ENCODE results near the gene SPATS2. TPM values are rescaled to one million over a fixed set of nuclear protein-coding genes. Genes with fewer than 3 reads are reported as not detected.

The SPATS2 gene
- total RNA-seq, 4 donors from 2014 or later = 10.5 to 39.3 (median 21.0) TPM

- in situ Hi-C loops (cut with MboI; ENCODE audit: low pct_ligation_motif_present in 1 of 4, low pct_unique_long_range_greater_than_20kb in 1 of 4, low sequenced_read_pairs in 3 of 4) = no loop called here
- 74 to 100% methylated on average over 1 of the region's 1 CpG for WGBS, 2 donors (ENCODE audit: low coverage in 1 of 2)
- intact Hi-C loops (cut with DNase I; ENCODE audit: low total_unique reads) = no loop called here
- TF ChIP-seq CTCF (IDR thresholded peaks at IDR 0.05) (no peak), POLR2AphosphoS5 (IDR thresholded peaks at IDR 0.05) (no peak), POLR2A (IDR thresholded peaks at IDR 0.05) (no peak), EP300 (IDR thresholded peaks at IDR 0.05; ENCODE audit: low read depth) (no peak)
- Histone ChIP-seq H3K4me3 (no peak overlapping the region), H3K4me1 (peaks cover 4 to 23% (median 11%) of the 10 kb centered on the region in 4 donors), H3K27ac (no peak overlapping the region), H3K27me3 (no peaks in the 10 kb centered on the region), H3K36me3 (no peaks in the 10 kb centered on the region), H3K9me3 (no peaks in the 10 kb centered on the region)
- no peak for DNase-seq
These were observed 75.7 kb downstream of the SPATS2 start for GRCh38 chr12:49442915-49443314.

- in situ Hi-C loops (cut with MboI; ENCODE audit: low pct_ligation_motif_present in 1 of 4, low pct_unique_long_range_greater_than_20kb in 1 of 4, low sequenced_read_pairs in 3 of 4) = no loop called here
These were observed 79.3 kb downstream of the SPATS2 start for GRCh38 chr12:49446571-49446970.

GRCh38 chr12:49448858-49449257 lies 81.6 kb downstream of the SPATS2 start:
- Histone ChIP-seq H3K27me3 (no peaks in the 10 kb centered on the region), H3K4me3 (no peak overlapping the region), H3K9me3 (no peaks in the 10 kb centered on the region), H3K27ac (no peak overlapping the region), H3K36me3 (no peaks in the 10 kb centered on the region), H3K4me1 (no peaks in the 10 kb centered on the region)
- DNase-seq = no peak
- intact Hi-C loops (cut with DNase I; ENCODE audit: low total_unique reads) = no loop called here
- TF ChIP-seq POLR2A (IDR thresholded peaks at IDR 0.05) (no peak), POLR2AphosphoS5 (IDR thresholded peaks at IDR 0.05) (no peak), EP300 (IDR thresholded peaks at IDR 0.05; ENCODE audit: low read depth) (no peak), CTCF (IDR thresholded peaks at IDR 0.05) (no peak)
- WGBS, 2 donors (ENCODE audit: low coverage in 1 of 2) = 89 to 94% methylated on average over 3 of the region's 3 CpGs
- in situ Hi-C loops (cut with MboI; ENCODE audit: low pct_ligation_motif_present in 1 of 4, low pct_unique_long_range_greater_than_20kb in 1 of 4, low sequenced_read_pairs in 3 of 4) = no loop called here

More at GRCh38 chr12:49446571-49446970, 79.3 kb downstream of the SPATS2 start:
- WGBS, 2 donors (ENCODE audit: low coverage in 1 of 2) = 94 to 98% methylated on average over 3 to 4 of the region's 4 CpGs
- no peaks in the 10 kb centered on the region for H3K36me3 ChIP-seq
- no peaks in the 10 kb centered on the region for H3K9me3 ChIP-seq
- no peaks in the 10 kb centered on the region for H3K27me3 ChIP-seq
- H3K4me1 ChIP-seq = no peaks in the 10 kb centered on the region
- TF ChIP-seq EP300 (IDR thresholded peaks at IDR 0.05; ENCODE audit: low read depth) (no peak), CTCF (IDR thresholded peaks at IDR 0.05) (no peak), POLR2A (IDR thresholded peaks at IDR 0.05) (no peak), POLR2AphosphoS5 (IDR thresholded peaks at IDR 0.05) (no peak)
- no peak overlapping the region for H3K27ac ChIP-seq
- no peak for DNase-seq
- H3K4me3 ChIP-seq = no peak overlapping the region
- intact Hi-C loops (cut with DNase I; ENCODE audit: low total_unique reads) = no loop called here

GRCh38 chr12:49451468-49452259 lies 84.4 kb downstream of the SPATS2 start:
- TF ChIP-seq CTCF (IDR thresholded peaks at IDR 0.05) (no peak), POLR2A (IDR thresholded peaks at IDR 0.05) (no peak), EP300 (IDR thresholded peaks at IDR 0.05; ENCODE audit: low read depth) (no peak), POLR2AphosphoS5 (IDR thresholded peaks at IDR 0.05) (no peak)
- Histone ChIP-seq H3K36me3 (no peaks in the 10 kb centered on the region), H3K27me3 (no peaks in the 10 kb centered on the region), H3K9me3 (no peaks in the 10 kb centered on the region), H3K27ac (no peak overlapping the region), H3K4me3 (no peak overlapping the region), H3K4me1 (no peaks in the 10 kb centered on the region)
- in situ Hi-C loops (cut with MboI; ENCODE audit: low pct_ligation_motif_present in 1 of 4, low pct_unique_long_range_greater_than_20kb in 1 of 4, low sequenced_read_pairs in 3 of 4) = no loop called here
- no peak for DNase-seq
- 61 to 81% methylated on average over 3 of the region's 3 CpGs for WGBS, 2 donors (ENCODE audit: low coverage in 1 of 2)
- intact Hi-C loops (cut with DNase I; ENCODE audit: low total_unique reads) = no loop called here

Measured in transverse colon (tissue), 4 donors.